HCT116 (cell line): ENCODE measurements around the gene ERC1. TPM values are rescaled to one million over a fixed set of nuclear protein-coding genes. Genes with fewer than 3 reads are reported as not detected.

Experiments used
- ATAC-seq: fragments of 200-7000 bp; cut with Tn5 transposase; 2 replicates; pipeline ENCODE4 v1.9.1; 2020; ENCODE audit warnings: mild to moderate bottlenecking, moderate library complexity
- BruUV-seq: library from RNA; stranded (reverse); fragments of 400-500 nt; replicated peaks from 2 replicates; lab custom pipeline; 2021; lab: Mats Ljungman, UMichigan
- CTCF ChIA-PET: fragments of 300-600 bp; sonication (Branson Sonifier 250); formaldehyde crosslinking; loops from one replicate; lab custom pipeline; 2021; ENCODE audit warnings: antibody characterized with exemption; lab: Charles Lee
- POLR2A ChIA-PET: fragments of 300-600, 350-600 bp; sonication (Branson Sonifier 250); formaldehyde crosslinking; loops from one replicate; lab custom pipeline; 2021; ENCODE audit warnings: antibody characterized with exemption; lab: Charles Lee
- RAD21 ChIA-PET, 2 experiments: fragments of 300-600 bp; sonication (Branson Sonifier 250); formaldehyde crosslinking; loops; one replicate each; lab custom pipeline; 2023; ENCODE audit warnings: low total read pairs in 2 of 2; ENCODE audit not compliant: uncharacterized antibody in 2 of 2, unreplicated experiment in 2 of 2, low non-redundant PET in 1 of 2; lab: Charles Lee
- DNase-seq: peaks from one replicate; pipeline ENCODE4 v3.0.0-alpha.2; 2010; ENCODE audit warnings: low read depth, low spot score
- H2AFZ ChIP-seq: fragments of 200-600 bp; shearing (Covaris generic), sonication (generic); 2 replicates; pipeline ENCODE4 v1.6.1; 2017; ENCODE audit warnings: low read depth, mixed run types, mixed read lengths, antibody characterized with exemption, low read length; ENCODE audit not compliant: poor library complexity, severe bottlenecking
- H3K27ac ChIP-seq: 2 replicates; pipeline ENCODE4 v1.5.1; 2012; ENCODE audit warnings: low read depth, low read length
- H3K27me3 ChIP-seq: fragments of 200-600 bp; sonication (generic); 2 replicates; pipeline ENCODE4 v1.6.1; 2016; ENCODE audit warnings: mixed run types, low read length, mixed read lengths; ENCODE audit not compliant: insufficient read depth
- H3K36me3 ChIP-seq, 2 experiments: fragments of 200-500 bp in 1 of 2; fragments of 200-600 bp in 1 of 2; sonication (Bioruptor generic) in 1 of 2; sonication (generic) in 1 of 2; 2 replicates each; pipeline versions ENCODE4 v1.5.1 to v1.6.1; 2014 to 2016; ENCODE audit warnings: low read length in 2 of 2, inconsistent platforms in 1 of 2, mixed read lengths in 1 of 2, mixed run types in 1 of 2; ENCODE audit not compliant: insufficient read depth in 2 of 2, control insufficient read depth in 1 of 2
- H3K4me1 ChIP-seq, 2 experiments: fragments of 200-600 bp in 1 of 2; sonication (generic) in 1 of 2; 2 replicates each; pipeline versions ENCODE4 v1.5.1 to v1.6.1; 2012 to 2017; ENCODE audit warnings: low read length in 2 of 2, inconsistent platforms in 1 of 2, mild to moderate bottlenecking in 1 of 2, mixed read lengths in 1 of 2, mixed run types in 1 of 2, moderate library complexity in 1 of 2; ENCODE audit not compliant: insufficient read depth in 2 of 2, control insufficient read depth in 1 of 2
- H3K4me2 ChIP-seq: fragments of 200-600 bp; sonication (generic); 2 replicates; pipeline ENCODE4 v1.6.1; 2017; ENCODE audit warnings: mixed run types, low read length, mixed read lengths
- H3K4me3 ChIP-seq, 2 experiments: fragments of 200-600 bp in 1 of 2; sonication (generic) in 1 of 2; replicated peaks in 1 of 2; 2 replicates each; pipeline ENCODE4 v1.5.1; 2011 to 2016; ENCODE audit warnings: low read length in 2 of 2, control low read depth in 1 of 2, low read depth in 1 of 2, mild to moderate bottlenecking in 1 of 2, mixed read lengths in 1 of 2, mixed run types in 1 of 2
- H3K79me2 ChIP-seq: fragments of 200-600 bp; sonication (generic); 2 replicates; pipeline ENCODE4 v1.6.1; 2017; ENCODE audit warnings: mild to moderate bottlenecking, mixed run types, low read length, moderate library complexity, mixed read lengths; ENCODE audit not compliant: insufficient read depth
- H3K9ac ChIP-seq: fragments of 200-600 bp; sonication (generic); 2 replicates; pipeline ENCODE4 v1.6.1; 2016; ENCODE audit warnings: low read length, mixed read lengths
- H3K9me2 ChIP-seq: fragments of 200-600 bp; sonication (generic), shearing (Covaris generic); 2 replicates; pipeline ENCODE4 v1.6.1; 2017; ENCODE audit warnings: mixed run types, mild to moderate bottlenecking, moderate library complexity; ENCODE audit not compliant: insufficient read depth
- H3K9me3 ChIP-seq, 2 experiments: fragments of 200-500 bp in 1 of 2; fragments of 200-600 bp in 1 of 2; sonication (Bioruptor generic) in 1 of 2; sonication (generic) in 1 of 2; 2 replicates each; pipeline ENCODE4 v1.6.1; 2014 to 2017; ENCODE audit warnings: low read length in 2 of 2, mixed read lengths in 2 of 2, inconsistent platforms in 1 of 2, low read depth in 1 of 2, mild to moderate bottlenecking in 1 of 2, mixed run types in 1 of 2, moderate library complexity in 1 of 2; ENCODE audit not compliant: control insufficient read depth in 1 of 2, insufficient read depth in 1 of 2
- H4K20me1 ChIP-seq: fragments of 200-600 bp; sonication (generic), shearing (Covaris generic); 2 replicates; pipeline ENCODE4 v1.6.1; 2017; ENCODE audit warnings: mixed run types, mild to moderate bottlenecking, moderate library complexity; ENCODE audit not compliant: insufficient read depth
- CBX3 ChIP-seq: IDR thresholded peaks from 2 replicates; pipeline ENCODE4 v1.6.1; 2012; ENCODE audit warnings: low read depth
- CEBPB ChIP-seq: IDR thresholded peaks from 2 replicates; pipeline ENCODE4 v1.6.1; 2012; ENCODE audit warnings: low read depth
- CTCF ChIP-seq, 3 experiments: fragments of 200-600 bp in 1 of 3; sonication (generic) in 1 of 3; IDR thresholded peaks in 2 of 3; conservative IDR thresholded peaks in 1 of 3; 2 replicates each; pipeline ENCODE4 v1.5.1; 2012 to 2017; ENCODE audit warnings: low read depth in 2 of 3, low read length in 2 of 3, antibody characterized with exemption in 1 of 3, borderline replicate concordance in 1 of 3, control low read depth in 1 of 3, mild to moderate bottlenecking in 1 of 3, mixed read lengths in 1 of 3, mixed run types in 1 of 3, moderate library complexity in 1 of 3; ENCODE audit not compliant: insufficient read depth in 1 of 3
- EGR1 ChIP-seq: IDR thresholded peaks from 2 replicates; pipeline ENCODE4 v1.6.1; 2012; ENCODE audit warnings: low read depth
- ELF1 ChIP-seq: IDR thresholded peaks from 2 replicates; pipeline ENCODE4 v1.6.1; 2012; ENCODE audit warnings: low read depth, borderline replicate concordance
- EZH2 ChIP-seq: fragments of 200-600 bp; sonication (generic); IDR thresholded peaks from 2 replicates; pipeline ENCODE4 v1.6.1; 2017; ENCODE audit warnings: antibody characterized with exemption, mixed run types
- EZH2phosphoT487 ChIP-seq: fragments of 200-600 bp; IDR thresholded peaks from 2 replicates; pipeline ENCODE4 v1.6.1; 2018; ENCODE audit warnings: antibody characterized with exemption, borderline replicate concordance
- FOSL1 ChIP-seq: IDR thresholded peaks from 2 replicates; pipeline ENCODE4 v1.6.1; 2012; ENCODE audit warnings: low read depth
- JUND ChIP-seq: IDR thresholded peaks from 2 replicates; pipeline ENCODE4 v1.6.1; 2012
- MAX ChIP-seq: IDR thresholded peaks from 2 replicates; pipeline ENCODE4 v1.6.1; 2012
- POLR2A ChIP-seq: IDR thresholded peaks from 2 replicates; pipeline ENCODE4 v1.7.0; 2011; ENCODE audit warnings: borderline replicate concordance; ENCODE audit not compliant: insufficient read depth, insufficient read length; ENCODE audit errors: extremely low read depth
- RAD21 ChIP-seq: IDR thresholded peaks from 2 replicates; pipeline ENCODE4 v1.6.1; 2012; ENCODE audit warnings: low read depth, mild to moderate bottlenecking
- REST ChIP-seq: IDR thresholded peaks from 2 replicates; pipeline ENCODE4 v1.6.1; 2012; ENCODE audit warnings: low read depth
- SIN3A ChIP-seq: IDR thresholded peaks from 2 replicates; pipeline ENCODE4 v1.6.1; 2012; ENCODE audit warnings: low read depth
- SRF ChIP-seq: IDR thresholded peaks from 2 replicates; pipeline ENCODE4 v1.6.1; 2012; ENCODE audit warnings: low read depth
- TCF7L2 ChIP-seq: IDR thresholded peaks from 2 replicates; pipeline ENCODE4 v1.7.0; 2011; ENCODE audit warnings: borderline replicate concordance, inconsistent platforms; ENCODE audit not compliant: insufficient read depth, insufficient read length; ENCODE audit errors: extremely low read depth
- YY1 ChIP-seq: IDR thresholded peaks from 2 replicates; pipeline ENCODE4 v1.6.1; 2011; ENCODE audit warnings: low read length, low read depth, moderate library complexity, mild to moderate bottlenecking; ENCODE audit not compliant: insufficient replicate concordance; ENCODE audit errors: extremely low read depth
- ZBTB33 ChIP-seq: IDR thresholded peaks from 2 replicates; pipeline ENCODE4 v1.6.1; 2011; ENCODE audit warnings: mild to moderate bottlenecking, low read length, moderate library complexity; ENCODE audit not compliant: insufficient replicate concordance; ENCODE audit errors: extremely low read depth
- ZFX ChIP-seq: fragments of 450-650 bp; IDR thresholded peaks from 2 replicates; pipeline ENCODE4 v1.6.1; 2017
- intact Hi-C: fragments of 100-400 bp; cut with micrococcal nuclease; formaldehyde crosslinking; loops from 2 replicates; pipeline ENCODE4 v1.10.0; 2022
- total RNA-seq: library from RNA; stranded (reverse); gene quantifications from one replicate; pipeline ENCODE4 v1.2.1, GENCODE V29; 2021; ENCODE audit not compliant: unreplicated experiment

Gene ERC1
- total RNA-seq, 1 experiment from 2014 or later = 41.9 TPM

GRCh38 chr12:1435044-1435443 is 444.0 kb downstream of the ERC1 start:
- H2AFZ ChIP-seq = no peak overlapping the region
- H3K4me2 ChIP-seq = no peak overlapping the region
- BruUV-seq = no TSS peak
- H3K4me3 ChIP-seq = no peak overlapping the region
- intact Hi-C loops = no loop called here
- ATAC-seq (no peak), DNase-seq (no peak)
- no peak for TF ChIP-seq REST
- TF ChIP-seq EZH2phosphoT487 = no peak
- TF ChIP-seq CEBPB = no peak
- no peak for TF ChIP-seq EGR1
- no peak for TF ChIP-seq CBX3
- no peak for TF ChIP-seq TCF7L2
- TF ChIP-seq JUND = no peak
- no peak for TF ChIP-seq SIN3A
- no peak for TF ChIP-seq YY1
- no peak for TF ChIP-seq FOSL1
- TF ChIP-seq CTCF (IDR thresholded peaks at IDR 0.05 in 2 of 3, conservative IDR thresholded peaks at IDR 0.05 in 1 of 3; ENCODE audit: borderline replicate concordance in 1 of 3, insufficient read depth in 1 of 3, low read depth in 2 of 3, low read length in 2 of 3) = no peak
- no peak for TF ChIP-seq POLR2A
- no peak for TF ChIP-seq ZFX
- TF ChIP-seq RAD21 = no peak
- no peak for TF ChIP-seq MAX
- no peak for TF ChIP-seq EZH2
- no peak for TF ChIP-seq ZBTB33
- TF ChIP-seq SRF = no peak
- no peak for TF ChIP-seq ELF1
- RAD21 ChIA-PET = no interaction called here
- H3K36me3 ChIP-seq = no peaks in the 10 kb centered on the region
- no peaks in the 10 kb centered on the region for H4K20me1 ChIP-seq
- CTCF ChIA-PET = interaction anchor here (0.5 kb wide), 1 partner anchor 10 kb away, joined by 3 read pairs; no protein-coding TSS in a partner anchor
- no peaks in the 10 kb centered on the region for H3K4me1 ChIP-seq
- H3K27ac ChIP-seq = no peak overlapping the region
- no peaks in the 10 kb centered on the region for H3K27me3 ChIP-seq
- no peak overlapping the region for H3K9ac ChIP-seq
- H3K9me3 ChIP-seq = no peaks in the 10 kb centered on the region
- H3K79me2 ChIP-seq = no peaks in the 10 kb centered on the region
- no peaks in the 10 kb centered on the region for H3K9me2 ChIP-seq
- POLR2A ChIA-PET = no interaction called here
